Gastroesophageal sphincter (tissue), 4 donors: ENCODE data around the gene C14orf180. TPM values are rescaled to one million over a fixed set of nuclear protein-coding genes. Genes with fewer than 3 reads are reported as not detected.

Experiments
- ATAC-seq: fragments of 150-250 bp; one replicate; pipeline ENCODE4 v1.9.1; 2016; ENCODE audit warnings: mild to moderate bottlenecking, moderate library complexity
- H3K27ac ChIP-seq, 4 donors: fragments of 200-600 bp; sonication (generic) in 3 of 4; 1 replicate in 3 of 4; 2 replicates in 1 of 4; pipeline ENCODE4 v1.5.1; 2016 to 2019
- H3K27me3 ChIP-seq: fragments of 200-600 bp; sonication (generic); one replicate; pipeline ENCODE4 v1.5.1; 2019
- H3K36me3 ChIP-seq, 2 donors: fragments of 200-600 bp; sonication (generic); one replicate each; pipeline ENCODE4 v1.5.1; 2019; ENCODE audit warnings: control low read depth in 1 of 2
- H3K4me1 ChIP-seq, 3 donors: fragments of 200-600 bp; sonication (generic); 1 replicate in 2 of 3; 2 replicates in 1 of 3; pipeline ENCODE4 v1.5.1; 2016 to 2019; ENCODE audit warnings: control low read depth in 2 of 3
- H3K4me3 ChIP-seq, 2 donors: fragments of 200-600 bp; sonication (generic); one replicate each; pipeline ENCODE4 v1.5.1; 2019; ENCODE audit warnings: mild to moderate bottlenecking in 1 of 2, moderate library complexity in 1 of 2
- H3K9me3 ChIP-seq, 3 donors: fragments of 200-600 bp; sonication (generic); one replicate each; pipeline ENCODE4 v1.5.1; 2017 to 2019; ENCODE audit warnings: control low read depth in 2 of 3
- EP300 ChIP-seq: sonication (generic); formaldehyde crosslinking; IDR thresholded peaks from one replicate; pipeline ENCODE4 v1.6.1; 2017; ENCODE audit warnings: antibody characterized with exemption, mild to moderate bottlenecking
- POLR2A ChIP-seq, 2 donors: fragments of 450-650 bp; IDR thresholded peaks; one replicate each; pipeline ENCODE4 v1.6.1; 2017; ENCODE audit warnings: antibody characterized with exemption in 2 of 2, mild to moderate bottlenecking in 2 of 2, moderate library complexity in 1 of 2
- POLR2AphosphoS5 ChIP-seq: sonication (generic); formaldehyde crosslinking; IDR thresholded peaks from one replicate; pipeline ENCODE4 v1.6.1; 2017; ENCODE audit warnings: antibody characterized with exemption
- WGBS, 2 donors: methylation state at CpG; one replicate each; pipeline ENCODE4 v1.1.5; 2018; ENCODE audit warnings: low coverage in 1 of 2; 5-methylcytosine and 5-hydroxymethylcytosine counted together
- total RNA-seq, 4 donors: library from RNA; depleted of rRNA; stranded (reverse); fragments of >200 nt; gene quantifications; one replicate each; pipeline ENCODE4 v1.1.0, GENCODE V29; 2016
- TF ChIP-seq, protein P1 (sequence below), 4 experiments: fragments of 200-600 bp in 2 of 4; fragments of 450-650 bp in 2 of 4; sonication (generic) in 1 of 4; IDR thresholded peaks; one replicate each; pipeline ENCODE4 v1.5.1; 2017 to 2019; ENCODE audit warnings: antibody characterized with exemption in 4 of 4, mild to moderate bottlenecking in 2 of 4, moderate library complexity in 2 of 4

Gene C14orf180
- total RNA-seq, 4 donors from 2014 or later = 0.54 to 0.78 TPM; not detected in 2

DNA sequence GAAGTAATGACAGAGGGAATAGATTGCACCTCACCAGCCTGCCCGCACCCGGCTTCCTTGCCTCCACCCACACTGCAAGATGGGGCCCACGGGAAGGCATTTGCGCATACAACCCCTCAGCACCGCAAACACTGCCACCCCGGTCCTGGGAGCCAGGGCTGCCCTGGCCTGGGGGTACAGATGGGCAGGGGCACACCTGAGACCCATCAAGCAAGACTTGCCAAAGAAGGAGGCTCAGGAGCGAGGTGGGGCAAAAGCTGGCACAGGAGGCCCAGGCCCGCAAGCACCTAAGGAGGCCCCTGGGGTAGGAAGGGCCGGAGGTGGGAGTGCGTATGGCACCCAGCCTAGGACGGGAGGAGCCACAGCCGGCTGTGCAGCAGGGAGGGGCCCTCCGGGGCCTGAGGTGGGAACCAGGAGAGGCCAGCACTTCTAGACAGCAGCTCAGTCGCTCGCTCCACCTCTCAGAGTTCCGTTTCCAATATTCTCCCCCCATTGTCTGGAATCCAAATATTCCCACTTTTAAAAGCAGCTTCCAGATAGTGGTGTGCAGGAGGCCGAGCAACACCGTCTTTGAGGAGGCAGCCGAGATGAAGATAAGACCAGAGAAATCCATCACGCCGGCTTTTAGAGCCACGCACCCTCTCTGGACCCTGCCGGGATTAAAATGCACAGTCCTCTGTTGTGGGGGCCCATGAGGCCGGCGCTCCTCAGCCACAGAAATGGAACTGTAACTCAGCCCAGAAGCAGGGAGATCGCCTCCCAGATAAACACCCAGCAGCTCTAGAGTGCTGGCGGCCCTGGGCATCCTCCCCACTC lies 12.2 kb upstream of the C14orf180 start:
- H3K9me3 ChIP-seq = no peaks in the 10 kb centered on the region
- peaks cover 86% of the 10 kb centered on the region for H3K27me3 ChIP-seq
- peaks cover 0 to 12% (median 3%) of the 10 kb centered on the region in 3 donors for H3K4me1 ChIP-seq
- TF ChIP-seq POLR2AphosphoS5 = no peak
- TF ChIP-seq EP300 = no peak
- TF ChIP-seq, protein P1, sequence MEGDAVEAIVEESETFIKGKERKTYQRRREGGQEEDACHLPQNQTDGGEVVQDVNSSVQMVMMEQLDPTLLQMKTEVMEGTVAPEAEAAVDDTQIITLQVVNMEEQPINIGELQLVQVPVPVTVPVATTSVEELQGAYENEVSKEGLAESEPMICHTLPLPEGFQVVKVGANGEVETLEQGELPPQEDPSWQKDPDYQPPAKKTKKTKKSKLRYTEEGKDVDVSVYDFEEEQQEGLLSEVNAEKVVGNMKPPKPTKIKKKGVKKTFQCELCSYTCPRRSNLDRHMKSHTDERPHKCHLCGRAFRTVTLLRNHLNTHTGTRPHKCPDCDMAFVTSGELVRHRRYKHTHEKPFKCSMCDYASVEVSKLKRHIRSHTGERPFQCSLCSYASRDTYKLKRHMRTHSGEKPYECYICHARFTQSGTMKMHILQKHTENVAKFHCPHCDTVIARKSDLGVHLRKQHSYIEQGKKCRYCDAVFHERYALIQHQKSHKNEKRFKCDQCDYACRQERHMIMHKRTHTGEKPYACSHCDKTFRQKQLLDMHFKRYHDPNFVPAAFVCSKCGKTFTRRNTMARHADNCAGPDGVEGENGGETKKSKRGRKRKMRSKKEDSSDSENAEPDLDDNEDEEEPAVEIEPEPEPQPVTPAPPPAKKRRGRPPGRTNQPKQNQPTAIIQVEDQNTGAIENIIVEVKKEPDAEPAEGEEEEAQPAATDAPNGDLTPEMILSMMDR (IDR thresholded peaks at IDR 0.05) = no peak
- TF ChIP-seq POLR2A (IDR thresholded peaks at IDR 0.05) = no peak
- no peak overlapping the region for H3K27ac ChIP-seq
- no peak for ATAC-seq
- WGBS, 2 donors = 40 to 44% methylated on average over 6 to 7 of the region's 27 CpGs
- H3K36me3 ChIP-seq = no peaks in the 10 kb centered on the region
- H3K4me3 ChIP-seq = no peak overlapping the region

DNA sequence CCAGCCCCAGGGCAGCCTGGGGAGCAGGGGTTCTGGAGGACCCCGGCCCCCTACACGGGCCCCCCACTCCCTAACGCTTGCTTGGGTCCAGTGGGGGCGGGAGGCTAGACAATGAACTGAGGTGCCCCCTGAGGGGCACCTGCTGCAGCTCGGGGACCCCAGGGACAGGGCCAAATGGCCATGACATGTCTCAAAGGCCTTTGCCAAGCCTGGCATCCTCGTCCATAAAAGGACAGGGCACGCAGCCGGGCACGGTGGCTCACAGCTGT lies 11.7 kb upstream of the C14orf180 start:
- Histone ChIP-seq H3K27me3 (peaks cover 92% of the 10 kb centered on the region), H3K4me1 (peaks cover 0 to 12% (median 3%) of the 10 kb centered on the region in 3 donors), H3K4me3 (no peak overlapping the region), H3K36me3 (no peaks in the 10 kb centered on the region), H3K27ac (no peak overlapping the region), H3K9me3 (no peaks in the 10 kb centered on the region)
- TF ChIP-seq POLR2AphosphoS5 (no peak), POLR2A (IDR thresholded peaks at IDR 0.05) (no peak), EP300 (no peak)
- TF ChIP-seq, protein P1 (IDR thresholded peaks at IDR 0.05) = no peak
- ATAC-seq = no peak
- no CpG with 5 or more reads among the region's 9 CpGs for WGBS, 2 donors

DNA sequence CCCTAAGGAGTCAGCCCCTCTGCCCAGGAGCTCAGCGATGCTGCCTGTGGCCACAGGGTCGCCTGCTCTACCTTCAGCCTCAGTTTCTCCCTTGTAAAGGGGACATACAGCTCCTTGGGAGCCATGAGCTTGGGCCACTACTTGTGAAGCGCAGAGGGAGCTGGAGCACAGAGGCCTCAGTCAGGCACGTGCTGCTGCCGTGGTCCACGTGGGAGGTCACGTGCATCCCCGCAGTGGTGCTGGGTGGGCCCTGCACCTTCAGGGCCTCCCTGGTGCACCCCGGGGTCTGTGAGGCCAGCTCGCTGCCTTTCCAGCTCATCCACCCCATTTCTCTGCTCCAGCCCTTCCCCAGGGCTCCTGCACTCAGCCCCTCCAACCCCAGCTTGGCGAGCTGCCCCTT lies 10.9 kb upstream of the C14orf180 start:
- no CpG with 5 or more reads among the region's 11 CpGs for WGBS, 2 donors

DNA sequence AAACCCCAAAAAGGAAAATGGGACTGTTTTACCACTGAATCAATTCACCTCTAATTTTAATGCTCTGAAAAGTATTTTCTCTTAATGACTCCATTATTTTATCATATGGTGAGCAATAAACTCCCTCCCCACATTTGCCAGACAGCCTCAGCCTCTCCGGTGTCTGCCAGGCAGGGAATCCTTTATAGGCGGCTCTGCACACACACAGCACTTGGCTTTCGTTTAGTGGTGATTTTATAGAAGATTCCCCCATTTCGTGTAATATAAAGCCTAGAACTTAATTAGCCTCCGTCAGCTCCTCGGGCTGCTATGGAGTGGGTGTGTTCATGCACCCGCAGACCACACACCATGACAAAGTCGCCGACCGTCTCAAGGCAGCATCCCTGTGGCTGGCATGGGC lies 10.1 kb upstream of the C14orf180 start:
- Histone ChIP-seq H3K27me3 (peaks cover 91% of the 10 kb centered on the region), H3K4me3 (no peak overlapping the region), H3K9me3 (no peaks in the 10 kb centered on the region), H3K36me3 (no peaks in the 10 kb centered on the region), H3K4me1 (peaks cover 0 to 3% (median 0%) of the 10 kb centered on the region in 3 donors), H3K27ac (no peak overlapping the region)
- ATAC-seq = no peak
- WGBS, 2 donors = 39 to 44% methylated on average over 2 to 4 of the region's 10 CpGs
- TF ChIP-seq EP300 (no peak), POLR2A (IDR thresholded peaks at IDR 0.05) (no peak), POLR2AphosphoS5 (no peak)
- TF ChIP-seq, protein P1 (IDR thresholded peaks at IDR 0.05) = no peak

More for the DNA sequence above, 10.9 kb upstream of the C14orf180 start:
- peaks cover 0 to 11% (median 3%) of the 10 kb centered on the region in 3 donors for H3K4me1 ChIP-seq
- no peaks in the 10 kb centered on the region for H3K36me3 ChIP-seq
- H3K4me3 ChIP-seq = no peak overlapping the region
- H3K27ac ChIP-seq = no peak overlapping the region
- peaks cover 91% of the 10 kb centered on the region for H3K27me3 ChIP-seq
- H3K9me3 ChIP-seq = no peaks in the 10 kb centered on the region
- TF ChIP-seq POLR2A (IDR thresholded peaks at IDR 0.05) (no peak), POLR2AphosphoS5 (no peak), EP300 (no peak)
- no peak for ATAC-seq

DNA sequence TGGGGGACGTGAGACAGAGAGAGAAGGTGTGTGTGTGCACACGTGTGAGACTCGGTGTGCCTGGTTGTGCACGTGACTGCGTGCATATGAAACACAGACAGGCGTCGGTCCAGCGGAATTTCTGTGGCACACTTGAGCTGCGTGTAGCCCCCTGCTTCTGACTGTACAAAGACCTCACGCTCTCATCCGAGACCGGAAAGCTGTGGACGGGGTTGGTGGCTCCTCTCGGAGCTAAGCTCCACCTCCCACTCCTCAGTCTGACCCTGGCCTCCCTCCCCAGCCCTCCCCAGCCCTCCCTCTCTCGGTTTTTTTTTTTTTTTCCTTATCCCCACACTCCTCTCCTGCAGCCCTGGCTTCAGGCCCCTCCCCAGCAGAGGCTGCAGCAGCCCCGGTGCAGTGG lies 8.3 kb upstream of the C14orf180 start:
- no peaks in the 10 kb centered on the region for H3K4me1 ChIP-seq
- no peak overlapping the region for H3K27ac ChIP-seq
- peaks cover 87% of the 10 kb centered on the region for H3K27me3 ChIP-seq
- H3K9me3 ChIP-seq = no peaks in the 10 kb centered on the region
- H3K36me3 ChIP-seq = no peaks in the 10 kb centered on the region
- TF ChIP-seq EP300 = no peak
- no peak for TF ChIP-seq POLR2AphosphoS5
- TF ChIP-seq, protein P1 (IDR thresholded peaks at IDR 0.05) = no peak
- TF ChIP-seq POLR2A (IDR thresholded peaks at IDR 0.05) = no peak
- H3K4me3 ChIP-seq = no peak overlapping the region
- no peak for ATAC-seq
- 60 to 61% methylated on average over 1 to 4 of the region's 16 CpGs for WGBS, 2 donors
